Ovary (tissue), 9 donors: ENCODE measurements around the gene RAB4A. TPM values are rescaled to one million over a fixed set of nuclear protein-coding genes. Genes with fewer than 3 reads are reported as not detected.
"Not testable (repeated sequence)": the region's sequence is repeated elsewhere in the genome, so short reads cannot be mapped to it uniquely, and the experiment has no call there.

ENCODE experiments used
- DNase-seq, 5 donors: peaks; one replicate each; pipeline ENCODE4 v3.0.0-alpha.2; 2019 to 2020
- H3K27ac ChIP-seq, 2 donors: fragments of 200-600 bp; one replicate each; pipeline versions ENCODE4 v1.5.1 to v1.8.0; 2019 to 2022
- H3K27me3 ChIP-seq: fragments of 200-600 bp; one replicate; pipeline ENCODE4 v1.8.0; 2022
- H3K36me3 ChIP-seq: fragments of 200-600 bp; sonication (generic); one replicate; pipeline ENCODE4 v1.5.1; 2019
- H3K4me1 ChIP-seq: one replicate; pipeline ENCODE4 v1.8.1; 2013; ENCODE audit warnings: mild to moderate bottlenecking, moderate library complexity; ENCODE audit not compliant: insufficient read depth
- H3K4me3 ChIP-seq: fragments of 200-600 bp; sonication (generic); one replicate; pipeline ENCODE4 v1.5.1; 2017
- H3K9me3 ChIP-seq, 2 donors: fragments of 200-600 bp in 1 of 2; sonication (generic) in 1 of 2; one replicate each; pipeline versions ENCODE4 v1.5.1 to v1.8.1; 2013 to 2019; ENCODE audit warnings: mild to moderate bottlenecking in 1 of 2, moderate library complexity in 1 of 2
- EP300 ChIP-seq: sonication (generic); formaldehyde crosslinking; IDR thresholded peaks from one replicate; pipeline ENCODE4 v1.6.1; 2017; ENCODE audit warnings: antibody characterized with exemption
- POLR2A ChIP-seq: fragments of 450-650 bp; IDR thresholded peaks from one replicate; pipeline ENCODE4 v1.6.1; 2017; ENCODE audit warnings: antibody characterized with exemption, mild to moderate bottlenecking, moderate library complexity
- WGBS, 3 donors: extraction: QIAGEN DNeasy Blood & Tissue Kit in 1 of 3; methylation state at CpG; one replicate each; pipeline versions ENCODE4 v1.1.5 to v1.1.7; 2013 to 2017; 5-methylcytosine and 5-hydroxymethylcytosine counted together
- intact Hi-C, 4 donors: fragments of 100-400 bp; cut with DNase I; formaldehyde crosslinking; loops; one replicate each; pipeline versions ENCODE4 v1.11.0 to v1.15.1; 2022 to 2023
- polyA plus RNA-seq, 2 donors: library from polyadenylated mRNA; stranded (reverse); fragments of 200-250 nt in 1 of 2; fragments of 350-450 nt in 1 of 2; fragmentation: Illumina TruSeq in 1 of 2; extraction: RNeasy Lipid Tissue Mini Kit (QIAGEN cat#74804) in 1 of 2; gene quantifications; one replicate each; pipeline ENCODE4 v1.2.3, GENCODE V29; 2013 to 2014
- total RNA-seq, 7 donors: library from RNA; depleted of rRNA in 2 of 7; stranded (reverse); fragments of >200 nt in 2 of 7; fragmentation: NEBNext Ultra II Directional in 3 of 7; extraction: Animal tissue kit (Norgen Biotek cat#: 25700) in 3 of 7; gene quantifications; one replicate each; pipeline versions ENCODE4 v1.1.0 to v1.2.4, GENCODE V29; 2016 to 2023
- TF ChIP-seq, protein P1 (sequence below), 3 donors: fragments of 450-650 bp in 2 of 3; fragments of 200-600 bp in 1 of 3; IDR thresholded peaks; one replicate each; pipeline versions ENCODE4 v1.5.1 to v1.8.0; 2016 to 2022; ENCODE audit warnings: antibody characterized with exemption in 3 of 3, mild to moderate bottlenecking in 1 of 3
- donor health status: DM: no; HTN: no; CAD: no; lungs with moderate emphysema.
- donor health status: DM: no; HTN: no; CAD: no.
- donor health status: Bipolar disorder and iron deficiency.
- donor health status: DM: yes; HTN: yes; CAD: no.
- donor health status: DM: no; HTN: no; CAD: no.
- donor health status: DM: yes; HTN: yes; CAD: no.

The RAB4A gene
- total and polyA plus RNA-seq, 9 donors = 19.5 to 69.2 (median 44.3) TPM

DNA sequence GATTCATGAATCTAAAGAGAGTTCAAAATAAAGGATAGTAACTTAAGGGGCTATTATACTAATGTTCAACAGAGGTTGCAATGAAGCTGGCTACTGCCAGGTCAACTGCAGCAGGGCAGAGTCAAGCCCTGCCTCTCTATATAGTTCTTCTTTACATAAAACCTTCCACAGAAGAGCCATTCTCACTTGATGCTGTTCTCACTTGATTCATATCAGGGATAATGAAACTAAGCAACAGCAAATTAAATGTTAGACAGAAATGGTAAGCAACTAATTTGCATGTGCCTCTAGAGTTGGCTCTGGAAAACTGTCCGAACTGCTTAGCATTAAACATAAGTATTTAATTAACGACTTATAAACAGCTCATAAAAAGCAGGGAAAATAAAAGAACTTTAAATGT lies 54.5 kb downstream of the RAB4A start:
- Histone ChIP-seq H3K9me3 (no peaks in the 10 kb centered on the region), H3K4me1 (peaks cover 6% of the 10 kb centered on the region), H3K27me3 (no peaks in the 10 kb centered on the region), H3K4me3 (no peak overlapping the region), H3K36me3 (no peaks in the 10 kb centered on the region), H3K27ac (peak overlapping the region; percentile 17 to 39)
- TF ChIP-seq, protein P1, sequence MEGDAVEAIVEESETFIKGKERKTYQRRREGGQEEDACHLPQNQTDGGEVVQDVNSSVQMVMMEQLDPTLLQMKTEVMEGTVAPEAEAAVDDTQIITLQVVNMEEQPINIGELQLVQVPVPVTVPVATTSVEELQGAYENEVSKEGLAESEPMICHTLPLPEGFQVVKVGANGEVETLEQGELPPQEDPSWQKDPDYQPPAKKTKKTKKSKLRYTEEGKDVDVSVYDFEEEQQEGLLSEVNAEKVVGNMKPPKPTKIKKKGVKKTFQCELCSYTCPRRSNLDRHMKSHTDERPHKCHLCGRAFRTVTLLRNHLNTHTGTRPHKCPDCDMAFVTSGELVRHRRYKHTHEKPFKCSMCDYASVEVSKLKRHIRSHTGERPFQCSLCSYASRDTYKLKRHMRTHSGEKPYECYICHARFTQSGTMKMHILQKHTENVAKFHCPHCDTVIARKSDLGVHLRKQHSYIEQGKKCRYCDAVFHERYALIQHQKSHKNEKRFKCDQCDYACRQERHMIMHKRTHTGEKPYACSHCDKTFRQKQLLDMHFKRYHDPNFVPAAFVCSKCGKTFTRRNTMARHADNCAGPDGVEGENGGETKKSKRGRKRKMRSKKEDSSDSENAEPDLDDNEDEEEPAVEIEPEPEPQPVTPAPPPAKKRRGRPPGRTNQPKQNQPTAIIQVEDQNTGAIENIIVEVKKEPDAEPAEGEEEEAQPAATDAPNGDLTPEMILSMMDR (IDR thresholded peaks at IDR 0.05) = no peak
- TF ChIP-seq POLR2A (no peak), EP300 (no peak)
- intact Hi-C loops = no loop called here
- no peak for DNase-seq
- WGBS, 3 donors = 8 to 18% (median 13%) methylated on average over 2 of the region's 2 CpGs

DNA sequence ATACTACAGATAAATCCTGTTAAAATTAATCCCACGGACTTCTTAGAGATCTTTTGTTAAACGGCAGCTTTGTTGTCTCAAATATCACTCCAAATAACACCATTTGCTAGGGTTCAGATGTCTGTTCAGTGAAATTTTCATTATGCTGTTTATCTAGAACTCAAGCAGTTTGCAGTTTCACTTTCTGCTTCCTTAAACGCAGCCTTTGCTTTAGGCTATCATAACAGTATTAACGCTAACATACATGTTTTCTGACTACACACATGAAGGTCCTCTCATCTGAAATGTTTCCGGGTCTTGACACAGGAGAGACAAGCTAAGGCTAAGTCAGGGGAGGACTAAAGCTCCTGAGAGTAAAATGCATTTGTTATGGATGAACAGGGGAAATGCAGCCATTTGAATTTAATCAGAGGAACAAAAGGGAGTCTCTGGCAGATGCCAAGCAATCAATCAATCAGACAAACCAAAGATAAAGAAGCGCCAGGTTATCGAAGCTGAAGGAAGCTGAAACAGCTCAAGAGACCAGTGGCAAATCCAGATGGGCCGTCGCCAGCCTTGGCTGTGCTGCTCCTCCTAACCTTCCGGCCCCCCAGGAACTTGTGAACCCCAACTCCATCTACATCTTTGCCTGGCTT lies 55.1 kb downstream of the RAB4A start:
- Histone ChIP-seq H3K36me3 (no peaks in the 10 kb centered on the region), H3K27ac (peak overlapping the region; percentile 17 to 39), H3K9me3 (no peaks in the 10 kb centered on the region), H3K4me1 (peaks cover 6% of the 10 kb centered on the region), H3K4me3 (no peak overlapping the region), H3K27me3 (no peaks in the 10 kb centered on the region)
- DNase-seq = no peak
- intact Hi-C loops = no loop called here
- WGBS, 3 donors = 27 to 32% (median 32%) methylated on average over 10 of the region's 10 CpGs
- TF ChIP-seq, protein P1 (IDR thresholded peaks at IDR 0.05) = no peak
- no peak for TF ChIP-seq POLR2A
- TF ChIP-seq EP300 = no peak

DNA sequence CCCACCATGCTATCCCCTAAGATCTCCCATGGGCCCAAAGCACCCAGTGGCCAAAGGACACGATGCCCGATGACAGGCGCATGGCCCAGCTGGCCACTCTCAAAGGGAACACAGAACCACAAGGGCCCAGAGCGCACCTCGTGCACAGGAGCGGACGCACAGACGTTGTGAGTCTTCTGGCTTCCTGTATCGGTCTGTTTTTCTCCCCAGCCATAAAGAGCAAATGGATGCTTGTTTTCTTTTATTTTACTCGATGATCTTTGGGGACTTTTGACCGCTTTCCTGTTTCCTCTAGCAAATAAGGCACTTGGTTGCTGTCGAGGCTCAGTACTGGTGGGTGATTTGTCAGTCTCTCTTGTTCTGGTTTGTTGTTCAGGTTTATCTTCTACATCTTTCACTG lies 55.7 kb downstream of the RAB4A start:
- TF ChIP-seq, protein P1 (IDR thresholded peaks at IDR 0.05) = no peak
- TF ChIP-seq EP300 (no peak), POLR2A (no peak)
- DNase-seq = no peak
- H3K36me3 ChIP-seq = no peaks in the 10 kb centered on the region
- intact Hi-C loops = no loop called here
- H3K27ac ChIP-seq = peak overlapping the region in 1 of 2 donors; percentile 39
- no peak overlapping the region for H3K4me3 ChIP-seq
- H3K9me3 ChIP-seq = no peaks in the 10 kb centered on the region
- H3K4me1 ChIP-seq = peaks cover 6% of the 10 kb centered on the region
- no peaks in the 10 kb centered on the region for H3K27me3 ChIP-seq
- 94 to 96% (median 96%) methylated on average over 12 of the region's 12 CpGs for WGBS, 3 donors

DNA sequence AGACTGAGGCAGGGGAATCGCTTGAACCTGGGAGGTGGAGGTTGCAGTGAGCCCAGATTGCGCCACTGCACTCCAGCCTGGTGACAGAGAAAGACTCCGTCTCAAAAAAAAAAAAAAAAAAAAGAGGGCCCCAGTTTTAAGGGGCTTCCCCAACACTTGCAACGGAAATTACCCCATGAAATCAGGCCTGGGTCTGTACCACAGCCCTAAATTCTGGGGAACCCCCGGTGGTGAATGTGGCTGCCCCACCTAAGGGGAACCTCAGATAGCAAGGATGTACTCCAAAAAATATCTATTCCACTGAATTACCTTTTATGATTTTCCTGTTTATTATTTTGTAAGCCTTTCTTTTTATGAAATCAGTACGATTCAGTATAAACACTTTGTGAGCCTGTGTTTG lies 56.9 kb downstream of the RAB4A start:
- WGBS, 3 donors = 92 to 98% (median 95%) methylated on average over 6 of the region's 6 CpGs
- DNase-seq, H3K4me1 ChIP-seq, intact Hi-C loops, H3K27ac ChIP-seq, H3K9me3 ChIP-seq, H3K4me3 ChIP-seq, H3K36me3 ChIP-seq, H3K27me3 ChIP-seq: not testable (repeated sequence)

DNA sequence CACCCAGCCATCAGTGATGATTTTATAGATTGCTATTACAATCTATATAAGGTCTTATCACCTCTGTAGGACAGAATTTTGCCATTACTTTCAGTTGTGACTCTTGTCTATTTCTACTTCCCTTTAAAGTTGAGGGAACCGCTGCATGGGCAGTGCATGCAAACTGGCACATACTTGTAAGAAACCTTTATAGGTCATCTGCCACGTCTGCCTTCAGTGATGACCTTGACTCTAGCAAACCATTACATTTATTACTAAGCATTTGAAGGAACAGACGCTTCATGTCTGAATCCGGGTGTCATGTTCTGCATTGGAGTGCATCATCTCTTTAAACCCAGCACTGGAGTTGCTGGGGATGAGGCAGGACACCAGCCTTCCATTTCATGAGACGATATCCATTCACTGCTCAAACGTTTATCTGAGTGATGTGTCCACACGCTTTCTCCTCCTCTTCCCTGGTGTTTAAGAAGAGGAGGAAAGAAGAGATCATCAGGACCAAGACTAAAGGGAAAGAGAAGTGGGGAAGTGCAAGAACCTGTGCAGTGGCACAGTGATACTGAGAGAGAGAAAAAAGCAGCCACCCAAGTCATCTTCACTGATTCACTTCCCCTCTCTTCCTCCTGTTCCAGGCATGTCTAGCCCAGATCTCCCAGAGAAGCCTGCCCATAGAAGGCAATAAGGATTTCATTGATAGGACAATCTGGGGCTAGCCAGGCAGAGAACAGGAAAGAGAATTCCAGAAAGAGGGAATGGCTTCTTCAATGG lies 57.9 kb downstream of the RAB4A start:
- no peak for DNase-seq
- Histone ChIP-seq H3K27me3 (no peaks in the 10 kb centered on the region), H3K9me3 (no peaks in the 10 kb centered on the region), H3K27ac (no peak overlapping the region), H3K4me3 (no peak overlapping the region), H3K4me1 (peaks cover 6% of the 10 kb centered on the region), H3K36me3 (no peaks in the 10 kb centered on the region)
- TF ChIP-seq EP300 (no peak), POLR2A (no peak)
- TF ChIP-seq, protein P1 (IDR thresholded peaks at IDR 0.05) = no peak
- intact Hi-C loops = no loop called here
- 73 to 89% (median 75%) methylated on average over 7 of the region's 7 CpGs for WGBS, 3 donors
